GM21619 (cell line): Measurements from ENCODE around the gene TOMM70.
"Not testable (repeated sequence)": the region's sequence is repeated elsewhere in the genome, so short reads cannot be mapped to it uniquely, and the experiment has no call there.

ENCODE experiments used
- ATAC-seq: cut with Tn5 transposase; IDR thresholded peaks from one replicate; pipeline ENCODE4 v1.9.1; 2021; ENCODE audit not compliant: unreplicated experiment

TOMM70 gene

DNA sequence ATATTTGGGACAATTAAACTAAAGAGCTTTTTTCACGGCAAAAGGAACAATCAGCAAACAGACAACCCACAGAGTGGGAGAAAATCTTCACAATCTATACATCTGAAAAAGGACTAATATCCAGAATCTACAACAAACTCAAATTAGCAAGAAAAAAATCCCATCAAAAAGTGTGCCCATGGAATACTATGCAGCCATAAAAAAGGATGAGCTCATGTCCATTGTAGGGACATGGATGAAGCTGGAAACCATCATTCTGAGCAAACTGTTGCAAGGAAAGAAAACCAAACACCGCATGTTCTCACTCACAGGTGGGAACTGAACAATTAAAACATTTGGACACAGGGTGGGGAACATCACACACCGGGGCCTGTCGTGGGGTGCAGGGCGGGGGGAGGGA is 73.5 kb downstream of the TOMM70 start:
- ATAC-seq = not testable (repeated sequence)

DNA sequence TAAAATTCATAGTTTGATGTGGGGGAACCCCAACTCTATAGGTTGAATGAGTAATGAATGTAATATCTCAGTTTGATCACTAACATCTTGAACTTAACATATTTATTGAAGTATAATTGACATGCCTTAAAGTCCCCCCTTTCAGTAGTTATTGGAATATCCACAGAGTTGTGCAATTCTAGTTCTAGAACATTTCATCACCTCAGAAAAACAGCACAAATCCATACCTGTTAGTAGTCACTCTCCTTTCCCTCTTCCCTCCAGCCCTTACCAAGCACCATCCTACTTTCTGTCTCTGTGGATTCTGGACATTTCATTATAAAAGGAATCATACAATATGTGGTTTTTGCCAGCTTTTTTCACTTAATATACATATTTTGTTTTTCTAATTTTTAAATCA is 75.1 kb downstream of the TOMM70 start:
- no peak for ATAC-seq

- no peak for ATAC-seq
These were observed 76.8 kb downstream of the TOMM70 start for GRCh38 chr3:100324044-100324443.

DNA sequence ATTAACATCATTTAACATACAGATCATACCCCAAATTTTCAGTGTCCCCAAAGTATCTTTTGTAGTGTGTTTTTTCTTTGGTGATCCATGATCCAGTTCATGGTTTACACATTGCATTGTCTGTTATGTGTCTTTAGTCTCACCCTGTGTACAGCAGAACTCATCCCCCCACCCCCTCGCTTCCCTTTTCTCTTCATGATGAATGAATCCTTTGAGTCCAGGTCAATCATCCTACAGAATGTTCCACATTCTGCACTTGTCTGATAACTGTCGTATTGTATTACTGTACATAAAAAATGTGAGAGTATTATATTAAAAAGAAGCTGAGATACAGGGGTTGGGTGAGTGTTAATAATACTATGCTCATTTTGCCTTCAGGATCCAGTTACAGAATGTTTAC is 80.9 kb downstream of the TOMM70 start:
- no peak for ATAC-seq

DNA sequence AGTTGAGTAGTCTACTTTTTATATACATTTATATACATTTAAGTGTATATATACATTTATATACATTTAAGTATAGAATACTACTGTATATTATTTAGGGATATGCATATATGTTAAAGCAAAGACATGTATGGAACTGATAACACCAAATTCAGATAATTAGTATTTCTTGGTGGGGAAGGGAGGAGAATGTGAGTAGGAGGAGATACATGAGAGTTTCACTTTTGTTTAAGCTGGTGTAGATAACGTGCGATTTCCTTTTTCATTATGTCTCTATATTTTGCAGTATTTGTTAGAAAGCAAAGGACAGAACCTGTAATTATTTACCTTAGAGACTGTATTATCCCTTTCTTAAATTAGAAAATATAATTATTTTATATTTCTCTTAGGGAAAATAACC is 83.0 kb downstream of the TOMM70 start:
- ATAC-seq = peak; percentile 59

- peak; percentile 78 for ATAC-seq
These were observed 84.2 kb downstream of the TOMM70 start for GRCh38 chr3:100316641-100317069.
